HL-60 (cell line): ENCODE results near the gene SSMEM1.

ENCODE experiments used
- CTCF ChIP-seq: IDR thresholded peaks from one replicate; pipeline ENCODE4 v1.5.1; 2011; ENCODE audit warnings: low read length, control low read depth, inconsistent platforms; ENCODE audit not compliant: insufficient read depth
- GABPA ChIP-seq: IDR thresholded peaks from 2 replicates; pipeline ENCODE4 v1.6.1; 2012; ENCODE audit warnings: low read depth
- POLR2AphosphoS5 ChIP-seq: IDR thresholded peaks from 2 replicates; pipeline ENCODE4 v1.6.1; 2012; ENCODE audit warnings: low read depth
- REST ChIP-seq: IDR thresholded peaks from 2 replicates; pipeline ENCODE4 v1.6.1; 2012; ENCODE audit warnings: low read depth; ENCODE audit not compliant: insufficient replicate concordance
- SPI1 ChIP-seq: IDR thresholded peaks from 2 replicates; pipeline ENCODE4 v1.6.1; 2012; ENCODE audit warnings: low read depth, mild to moderate bottlenecking, borderline replicate concordance

- TF ChIP-seq CTCF (no peak), POLR2AphosphoS5 (no peak), SPI1 (no peak), REST (no peak), GABPA (no peak)
These were observed at the start of gene SSMEM1 for GRCh38 chr7:130207642-130208041.
